K562 (cell line): ENCODE measurements around the gene FASTK. TPM values are rescaled to one million over a fixed set of nuclear protein-coding genes. Genes with fewer than 3 reads are reported as not detected.

Experiments used
- ATAC-seq: fragments of 200-7000 bp; cut with Tn5 transposase; 3 replicates; pipeline ENCODE4 v1.9.1; 2020; ENCODE audit warnings: moderate library complexity
- BruUV-seq: library from RNA; stranded (reverse); fragments of 400-500 nt; replicated peaks from 2 replicates; lab custom pipeline; 2021; lab: Mats Ljungman, UMichigan
- CTCF ChIA-PET: fragments of 300-600 bp; formaldehyde crosslinking; extraction: SDS; loops from one replicate; lab custom pipeline; 2021; ENCODE audit warnings: low intra/inter-chr PET ratio; lab: Yijun Ruan, JAX
- POLR2A ChIA-PET: fragments of 300-600, 350-650 bp; sonication (Branson Sonifier 250); formaldehyde crosslinking; extraction: SDS; loops from one replicate; lab custom pipeline; 2021; ENCODE audit warnings: antibody characterized with exemption, inconsistent platforms; lab: Yijun Ruan, JAX
- DNase-seq, 4 experiments: peaks; one replicate each; pipeline versions ENCODE4 v3.0.0 to v3.0.0-alpha.2; 2011 to 2018; ENCODE audit warnings: low spot score in 3 of 4, mixed read lengths in 3 of 4; ENCODE audit errors: extremely low read depth in 1 of 4
- FAIRE-seq: peaks from 2 replicates; lab custom pipeline; 2011; peaks lifted over from hg19 to GRCh38; lab: Jason Lieb, UNC
- H2AFZ ChIP-seq: 2 replicates; pipeline ENCODE4 v1.6.0; 2011; ENCODE audit warnings: low read depth, low read length, control low read depth, inconsistent platforms
- H3K27ac ChIP-seq: fragments of 200-600 bp; 3 replicates; pipeline ENCODE4 v1.8.0; 2011; ENCODE audit warnings: low read depth, mild to moderate bottlenecking, control low read depth, inconsistent platforms, low read length, moderate library complexity, mixed read lengths; ENCODE audit errors: extremely low read depth
- H3K27me3 ChIP-seq, 2 experiments: fragments of 300-600 bp in 1 of 2; 2 replicates in 1 of 2; 3 replicates in 1 of 2; pipeline versions ENCODE4 v1.6.0 to v1.8.0; 2011; ENCODE audit warnings: inconsistent platforms in 2 of 2, low read length in 2 of 2, mild to moderate bottlenecking in 1 of 2, mixed read lengths in 1 of 2, moderate library complexity in 1 of 2; ENCODE audit not compliant: control insufficient read depth in 2 of 2, insufficient read depth in 2 of 2
- H3K36me3 ChIP-seq: fragments of 300-600 bp; 3 replicates; pipeline ENCODE4 v1.8.0; 2011; ENCODE audit warnings: mild to moderate bottlenecking, low read length, inconsistent platforms; ENCODE audit not compliant: control insufficient read depth, insufficient read depth
- H3K4me1 ChIP-seq, 2 experiments: fragments of 200-600 bp in 1 of 2; replicated peaks in 1 of 2; 2 replicates in 1 of 2; 3 replicates in 1 of 2; pipeline versions ENCODE4 v1.5.1 to v1.8.0; 2011; ENCODE audit warnings: inconsistent platforms in 2 of 2, low read length in 2 of 2, mild to moderate bottlenecking in 1 of 2, mixed read lengths in 1 of 2, moderate library complexity in 1 of 2; ENCODE audit not compliant: control insufficient read depth in 2 of 2, insufficient read depth in 2 of 2
- H3K4me2 ChIP-seq: 2 replicates; pipeline ENCODE4 v1.6.1; 2011; ENCODE audit warnings: low read length, control low read depth, inconsistent platforms, mixed read lengths; ENCODE audit not compliant: insufficient read depth
- H3K4me3 ChIP-seq: fragments of 200-600 bp; sonication (generic), shearing (Covaris generic); 2 replicates; pipeline ENCODE4 v1.5.1; 2016; ENCODE audit warnings: control low read depth, inconsistent platforms
- H3K79me2 ChIP-seq: fragments of 200-600 bp; 3 replicates; pipeline ENCODE4 v1.8.0; 2011; ENCODE audit warnings: low read length, inconsistent platforms; ENCODE audit not compliant: control insufficient read depth, insufficient read depth
- H3K9ac ChIP-seq, 2 experiments: 2 replicates each; pipeline versions ENCODE4 v1.6.0 to v1.6.1; 2011; ENCODE audit warnings: low read depth in 2 of 2, low read length in 2 of 2, control low read depth in 1 of 2, inconsistent platforms in 1 of 2, mild to moderate bottlenecking in 1 of 2, mixed read lengths in 1 of 2; ENCODE audit not compliant: insufficient read depth in 1 of 2
- H3K9me1 ChIP-seq: one replicate; pipeline ENCODE4 v1.6.0; 2011; ENCODE audit warnings: inconsistent platforms, mild to moderate bottlenecking, low read length, moderate library complexity; ENCODE audit not compliant: control insufficient read depth, insufficient read depth
- H3K9me3 ChIP-seq: replicated peaks from 2 replicates; pipeline ENCODE4 v1.5.1; 2011; ENCODE audit warnings: low read depth, low read length, inconsistent platforms; ENCODE audit not compliant: control insufficient read depth, insufficient read depth
- H4K20me1 ChIP-seq: replicated peaks from 2 replicates; pipeline ENCODE4 v1.6.1; 2011; ENCODE audit warnings: low read length, inconsistent platforms, mixed read lengths; ENCODE audit not compliant: control insufficient read depth, insufficient read depth
- CREM ChIP-seq: IDR thresholded peaks from 2 replicates; pipeline ENCODE4 v1.6.1; 2014; ENCODE audit warnings: antibody characterized with exemption, low read depth
- CTBP1 ChIP-seq: fragments of 450-650 bp; IDR thresholded peaks from 2 replicates; pipeline ENCODE4 v1.6.1; 2016; ENCODE audit warnings: borderline replicate concordance
- KAT7 ChIP-seq: sonication (generic); formaldehyde crosslinking; IDR thresholded peaks from 2 replicates; pipeline ENCODE4 v1.8.0; 2022; ENCODE audit warnings: missing genetic modification reagents, mild to moderate bottlenecking, borderline replicate concordance
- RCOR1 ChIP-seq, 2 experiments: IDR thresholded peaks; 2 replicates each; pipeline ENCODE4 v1.6.1; 2012; ENCODE audit warnings: low read depth in 2 of 2, low read length in 2 of 2, borderline replicate concordance in 1 of 2, improper control_type of control experiment in 1 of 2
- TAF7 ChIP-seq: fragments of 450-650 bp; IDR thresholded peaks from 2 replicates; pipeline ENCODE4 v1.6.1; 2016; ENCODE audit warnings: missing genetic modification characterization, missing compliant biosample characterization
- WGBS: fragments of 100-300 bp; shearing (Covaris generic); methylation state at CpG from one replicate; pipeline ENCODE4 v1.1.6; 2016; ENCODE audit warnings: low coverage, mixed read lengths; ENCODE audit not compliant: insufficient coverage; ENCODE audit errors: missing lambda C conversion rate; 5-methylcytosine and 5-hydroxymethylcytosine counted together
- in situ Hi-C: fragments of 300-500 bp; cut with MboI; formaldehyde crosslinking; loops from 4 replicates; pipeline ENCODE4 v1.15.0; 2018; ENCODE audit warnings: inconsistent platforms, mixed read lengths
- intact Hi-C: fragments of 100-400 bp; cut with micrococcal nuclease; formaldehyde crosslinking; loops from 2 replicates; pipeline ENCODE4 v1.14.2; 2022
- polyA plus RNA-seq, 8 experiments: library from polyadenylated mRNA; depleted of rRNA in 4 of 8; stranded (reverse) in 5 of 8; unstranded in 3 of 8; fragments of >200 nt; fragmentation: Nextera tagmentation in 2 of 8; fragmentation: Illumina TruSeq in 1 of 8; extraction: Ambion mirVana in 2 of 8; extraction: Trizol in 1 of 8; gene quantifications; 2 replicates each; pipeline versions ENCODE4 v1.2.1 to v1.2.3, GENCODE V29; 2011 to 2014; ENCODE audit warnings: inconsistent platforms in 1 of 8, missing spikeins in 1 of 8
- total RNA-seq, 7 experiments: library from RNA; depleted of rRNA in 6 of 7; stranded (reverse); fragments of >200 nt in 6 of 7; fragmentation: Illumina TruSeq in 2 of 7; extraction: Trizol in 2 of 7; gene quantifications; 2 replicates each; pipeline versions ENCODE4 v1.2.1 to v1.2.3, GENCODE V29; 2011 to 2021; ENCODE audit warnings: low replicate concordance in 1 of 7
- TF ChIP-seq, protein P1 (sequence below), 2 experiments: IDR thresholded peaks; 2 replicates each; pipeline ENCODE4 v1.6.1; 2011; ENCODE audit warnings: borderline replicate concordance in 1 of 2, control low read depth in 1 of 2, low read depth in 1 of 2, low read length in 1 of 2, mild to moderate bottlenecking in 1 of 2, mixed read lengths in 1 of 2, moderate library complexity in 1 of 2; ENCODE audit not compliant: insufficient read depth in 1 of 2, insufficient read length in 1 of 2, poor library complexity in 1 of 2, severe bottlenecking in 1 of 2; ENCODE audit errors: extremely low read depth in 1 of 2
- TF ChIP-seq, protein P2 (sequence below), 3 experiments: fragments of 200-800 bp in 1 of 3; sonication (Bioruptor generic) in 1 of 3; sonication (generic) in 1 of 3; formaldehyde crosslinking in 1 of 3; IDR thresholded peaks; 2 replicates each; pipeline versions ENCODE4 v1.6.1 to v1.8.0; 2016 to 2022; ENCODE audit warnings: mild to moderate bottlenecking in 2 of 3, missing compliant biosample characterization in 2 of 3, missing genetic modification characterization in 2 of 3, missing genetic modification reagents in 1 of 3
- TF ChIP-seq, protein P3 (sequence below): fragments of 450-650 bp; IDR thresholded peaks from 2 replicates; pipeline ENCODE4 v1.6.1; 2016
- TF ChIP-seq, protein P4 (sequence below): sonication (generic); formaldehyde crosslinking; IDR thresholded peaks from 2 replicates; pipeline ENCODE4 v1.8.0; 2022; ENCODE audit warnings: missing genetic modification reagents, mild to moderate bottlenecking, borderline replicate concordance

Gene FASTK
- total and polyA plus RNA-seq, 9 of the 15 experiments (the other 6 are each of a cell fraction or from before 2014, with no cell fraction given), result 0.51 to 150 (median 48.2) TPM

DNA sequence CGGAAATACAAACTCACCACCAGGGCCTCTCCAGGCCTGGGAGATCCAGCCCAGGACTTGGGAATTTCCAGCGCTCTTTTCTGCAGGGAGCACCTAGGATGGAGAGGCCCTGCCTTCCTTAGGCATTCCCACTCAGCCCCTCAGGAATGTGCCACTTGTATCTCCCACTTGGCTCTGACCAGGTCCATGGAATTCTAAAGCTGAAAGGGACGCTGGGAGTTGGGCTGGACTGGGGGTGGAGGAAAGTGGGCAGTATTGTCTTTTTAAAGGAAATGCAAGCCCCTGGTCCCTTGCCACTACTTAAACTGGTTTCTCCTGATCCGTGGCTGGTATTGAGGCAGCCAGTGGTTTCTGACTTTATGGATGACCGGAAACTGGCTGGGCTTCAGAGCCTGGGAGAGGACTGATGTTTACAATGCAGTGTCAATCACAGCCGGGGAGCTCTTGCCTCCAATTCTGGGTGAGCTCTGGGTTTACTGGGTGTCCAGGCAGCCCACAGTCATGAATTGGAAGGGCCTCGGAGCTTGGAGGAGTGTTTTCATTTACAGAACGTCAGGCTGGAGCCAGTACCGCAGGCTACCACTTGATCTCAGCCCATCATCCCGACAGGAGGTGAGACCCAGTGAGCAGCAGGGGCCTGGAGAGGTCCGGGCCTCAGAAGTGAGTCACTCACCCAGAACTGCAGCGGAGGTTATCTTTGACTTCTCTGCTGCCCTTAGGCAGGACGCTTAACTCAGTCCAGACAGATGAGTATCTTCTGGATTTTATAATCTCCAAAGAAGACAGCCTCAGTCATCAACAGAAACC lies 32.9 kb upstream of the FASTK start:
- in situ Hi-C loops, result no loop called here
- peaks cover 14% of the 10 kb centered on the region for H3K9me1 ChIP-seq
- peaks cover 57% of the 10 kb centered on the region; the same call in 2 of the 3 replicates for H3K36me3 ChIP-seq
- H3K9me3 ChIP-seq, result no peaks in the 10 kb centered on the region
- peak; percentile 89 for FAIRE-seq
- no peak overlapping the region for H2AFZ ChIP-seq
- peaks cover 74% of the 10 kb centered on the region for H3K79me2 ChIP-seq
- no TSS peak for BruUV-seq
- peak overlapping the region; percentile 56; the same call in 2 of the 3 replicates for H3K27ac ChIP-seq
- POLR2A ChIA-PET, result no interaction called here
- H4K20me1 ChIP-seq, result peaks cover 74% of the 10 kb centered on the region
- peak overlapping the region; percentile 22; the same call in 1 of the 2 replicates for H3K4me2 ChIP-seq
- 32% methylated on average over 13 of the region's 13 CpGs for WGBS
- H3K9ac ChIP-seq, result peak overlapping the region in 1 of 2 experiments; percentile 49; a peak in 2 of 4 replicates
- DNase-seq, result peak; percentile 80 to 87 (median 84)
- intact Hi-C loops, result loop anchor here (5.0 kb wide), 2 partner anchors 151 to 216 kb away; no protein-coding TSS in a partner anchor
- H3K27me3 ChIP-seq, result no peaks in the 10 kb centered on the region
- peaks cover 41 to 79% of the 10 kb centered on the region in 2 experiments for H3K4me1 ChIP-seq
- peak; percentile 58 for ATAC-seq
- CTCF ChIA-PET, result interaction anchor here (0.5 to 0.6 kb wide), 3 partner anchors 53 to 1199 kb away, joined by 4 to 6 read pairs (median 5); no protein-coding TSS in a partner anchor
- no peak overlapping the region for H3K4me3 ChIP-seq
- peak in 1 of 2 experiments; percentile 78; a peak in 1 of 4 replicates for TF ChIP-seq RCOR1 (IDR thresholded peaks at IDR 0.05; ENCODE audit: borderline replicate concordance in 1 of 2, low read depth in 2 of 2, low read length in 2 of 2)
- TF ChIP-seq KAT7 (CRISPR knock-in tag), result 0 out of 2 replicates have a peak, but pooled peaks have one; percentile 50
- no peak for TF ChIP-seq TAF7
- TF ChIP-seq CREM, result peak; percentile 44; the same call in 1 of the 2 replicates
- TF ChIP-seq, protein P1, sequence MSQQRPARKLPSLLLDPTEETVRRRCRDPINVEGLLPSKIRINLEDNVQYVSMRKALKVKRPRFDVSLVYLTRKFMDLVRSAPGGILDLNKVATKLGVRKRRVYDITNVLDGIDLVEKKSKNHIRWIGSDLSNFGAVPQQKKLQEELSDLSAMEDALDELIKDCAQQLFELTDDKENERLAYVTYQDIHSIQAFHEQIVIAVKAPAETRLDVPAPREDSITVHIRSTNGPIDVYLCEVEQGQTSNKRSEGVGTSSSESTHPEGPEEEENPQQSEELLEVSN (IDR thresholded peaks at IDR 0.05; ENCODE audit: borderline replicate concordance in 1 of 2, extremely low read depth in 1 of 2, insufficient read depth in 1 of 2, insufficient read length in 1 of 2, low read depth in 1 of 2, low read length in 1 of 2, poor library complexity in 1 of 2, severe bottlenecking in 1 of 2), result peak in 1 of 2 experiments; percentile 4
- TF ChIP-seq, protein P2, sequence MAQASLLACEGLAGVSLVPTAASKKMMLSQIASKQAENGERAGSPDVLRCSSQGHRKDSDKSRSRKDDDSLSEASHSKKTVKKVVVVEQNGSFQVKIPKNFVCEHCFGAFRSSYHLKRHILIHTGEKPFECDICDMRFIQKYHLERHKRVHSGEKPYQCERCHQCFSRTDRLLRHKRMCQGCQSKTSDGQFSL (CRISPR knock-in tag; IDR thresholded peaks at IDR 0.05), result no peak
- TF ChIP-seq, protein P2 (tag; IDR thresholded peaks at IDR 0.05), result no peak
- TF ChIP-seq, protein P3, sequence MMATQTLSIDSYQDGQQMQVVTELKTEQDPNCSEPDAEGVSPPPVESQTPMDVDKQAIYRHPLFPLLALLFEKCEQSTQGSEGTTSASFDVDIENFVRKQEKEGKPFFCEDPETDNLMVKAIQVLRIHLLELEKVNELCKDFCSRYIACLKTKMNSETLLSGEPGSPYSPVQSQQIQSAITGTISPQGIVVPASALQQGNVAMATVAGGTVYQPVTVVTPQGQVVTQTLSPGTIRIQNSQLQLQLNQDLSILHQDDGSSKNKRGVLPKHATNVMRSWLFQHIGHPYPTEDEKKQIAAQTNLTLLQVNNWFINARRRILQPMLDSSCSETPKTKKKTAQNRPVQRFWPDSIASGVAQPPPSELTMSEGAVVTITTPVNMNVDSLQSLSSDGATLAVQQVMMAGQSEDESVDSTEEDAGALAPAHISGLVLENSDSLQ, result peak; percentile 88
- TF ChIP-seq CTBP1, result peak; percentile 63; the same call in 1 of the 2 replicates
- TF ChIP-seq, protein P4, sequence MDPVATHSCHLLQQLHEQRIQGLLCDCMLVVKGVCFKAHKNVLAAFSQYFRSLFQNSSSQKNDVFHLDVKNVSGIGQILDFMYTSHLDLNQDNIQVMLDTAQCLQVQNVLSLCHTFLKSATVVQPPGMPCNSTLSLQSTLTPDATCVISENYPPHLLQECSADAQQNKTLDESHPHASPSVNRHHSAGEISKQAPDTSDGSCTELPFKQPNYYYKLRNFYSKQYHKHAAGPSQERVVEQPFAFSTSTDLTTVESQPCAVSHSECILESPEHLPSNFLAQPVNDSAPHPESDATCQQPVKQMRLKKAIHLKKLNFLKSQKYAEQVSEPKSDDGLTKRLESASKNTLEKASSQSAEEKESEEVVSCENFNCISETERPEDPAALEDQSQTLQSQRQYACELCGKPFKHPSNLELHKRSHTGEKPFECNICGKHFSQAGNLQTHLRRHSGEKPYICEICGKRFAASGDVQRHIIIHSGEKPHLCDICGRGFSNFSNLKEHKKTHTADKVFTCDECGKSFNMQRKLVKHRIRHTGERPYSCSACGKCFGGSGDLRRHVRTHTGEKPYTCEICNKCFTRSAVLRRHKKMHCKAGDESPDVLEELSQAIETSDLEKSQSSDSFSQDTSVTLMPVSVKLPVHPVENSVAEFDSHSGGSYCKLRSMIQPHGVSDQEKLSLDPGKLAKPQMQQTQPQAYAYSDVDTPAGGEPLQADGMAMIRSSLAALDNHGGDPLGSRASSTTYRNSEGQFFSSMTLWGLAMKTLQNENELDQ (CRISPR knock-in tag), result no peak
